Subcutaneous adipose tissue (tissue), 4 donors: ENCODE measurements around the gene GJB2. TPM values are rescaled to one million over a fixed set of nuclear protein-coding genes. Genes with fewer than 3 reads are reported as not detected.

Experiments
- CTCF ChIP-seq: fragments of 450-650 bp; IDR thresholded peaks from one replicate; pipeline ENCODE4 v1.5.1; 2016; ENCODE audit warnings: low read depth, mild to moderate bottlenecking, control low read depth, antibody characterized with exemption, moderate library complexity
- total RNA-seq, 4 donors: library from RNA; depleted of rRNA; stranded (reverse); fragments of >200 nt; gene quantifications; one replicate each; pipeline ENCODE4 v1.1.0, GENCODE V29; 2016

GJB2 gene
- not detected for total RNA-seq

- TF ChIP-seq CTCF, result no peak
Observed at GRCh38 chr13:20192836-20193161, at the start of gene GJB2. TSS of gene GJB2 (minus strand) at chr13:20192938. CDS start at chr13:20189581, 3,357 bp downstream.

GRCh38 chr13:20241593-20241992, 48.9 kb upstream of the GJB2 start:
- no peak for TF ChIP-seq CTCF

- no peak for TF ChIP-seq CTCF
Observed at GRCh38 chr13:20239748-20240147, 47.0 kb upstream of the GJB2 start.

- TF ChIP-seq CTCF, result no peak
Observed at GRCh38 chr13:20232556-20233277, 40.0 kb upstream of the GJB2 start.

GRCh38 chr13:20231839-20232555, 39.3 kb upstream of the GJB2 start, which contains the start of gene GJB6:
TSS of gene GJB6 (minus strand) at chr13:20232319. CDS start at chr13:20223480, 8,839 bp downstream.
- no peak for TF ChIP-seq CTCF

GRCh38 chr13:20230913-20231838, 38.4 kb upstream of the GJB2 start:
- no peak for TF ChIP-seq CTCF

- no peak for TF ChIP-seq CTCF
Observed at GRCh38 chr13:20227730-20228129, 35.0 kb upstream of the GJB2 start.
